Measurements from ENCODE around the gene PCNX2. TPM values are rescaled to one million over a fixed set of nuclear protein-coding genes. Genes with fewer than 3 reads are reported as not detected.
"Not testable (repeated sequence)": the region's sequence is repeated elsewhere in the genome, so short reads cannot be mapped to it uniquely, and the experiment has no call there.

Gene PCNX2
- total RNA-seq, 2 experiments from 2014 or later: 17.7 to 18.6 TPM

DNA sequence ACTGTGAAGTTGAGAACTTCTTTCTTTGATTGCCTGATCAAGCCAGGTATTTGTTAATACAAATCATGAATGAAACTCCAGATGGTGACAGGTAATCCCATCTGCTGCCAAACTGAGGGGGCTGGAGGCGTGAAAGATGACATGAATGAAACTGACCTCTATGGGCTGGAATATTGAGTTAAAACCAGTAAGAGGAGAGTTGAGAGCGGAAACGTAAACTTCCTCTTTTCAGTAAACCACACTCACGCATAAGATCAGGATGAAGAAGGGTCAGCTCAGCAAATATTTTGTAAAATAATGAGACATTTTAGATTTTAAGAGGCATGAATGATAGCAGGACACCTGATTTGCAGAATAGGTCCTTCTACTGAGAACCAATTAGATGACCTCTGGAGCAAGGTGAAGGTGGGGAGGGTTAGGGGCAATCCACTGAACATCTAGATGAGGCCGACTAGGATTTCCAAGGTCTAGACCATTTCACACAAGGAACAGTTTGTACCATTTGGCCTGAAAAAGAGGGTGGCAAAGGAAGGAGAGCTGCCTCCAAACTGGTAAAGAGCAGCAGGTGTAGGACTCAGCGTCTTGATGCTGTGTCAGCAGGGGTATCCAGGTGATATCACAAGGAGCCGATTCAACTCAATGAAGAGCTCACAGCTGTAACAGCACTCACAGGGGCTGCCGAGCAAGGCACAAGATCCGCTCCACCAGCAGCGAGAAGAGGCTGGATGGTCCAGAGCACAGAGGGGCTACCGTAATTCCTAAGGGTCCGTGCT lies 212.6 kb downstream of the PCNX2 start:
- ATAC-seq (no peak), DNase-seq (no peak)
- H3K27ac Mint-ChIP-seq: no peak overlapping the region
- H3K9me3 Mint-ChIP-seq (ENCODE audit: insufficient read depth): no peaks in the 10 kb centered on the region
- H3K27me3 Mint-ChIP-seq (ENCODE audit: low read depth): no peaks in the 10 kb centered on the region
- peaks cover 11% of the 10 kb centered on the region for H3K36me3 Mint-ChIP-seq (ENCODE audit: low read depth)
- POLR2A ChIA-PET: no interaction called here
- CTCF ChIA-PET: no interaction called here
- H3K4me3 Mint-ChIP-seq: no peak overlapping the region
- no peaks in the 10 kb centered on the region for H3K4me1 Mint-ChIP-seq (ENCODE audit: low read depth)

DNA sequence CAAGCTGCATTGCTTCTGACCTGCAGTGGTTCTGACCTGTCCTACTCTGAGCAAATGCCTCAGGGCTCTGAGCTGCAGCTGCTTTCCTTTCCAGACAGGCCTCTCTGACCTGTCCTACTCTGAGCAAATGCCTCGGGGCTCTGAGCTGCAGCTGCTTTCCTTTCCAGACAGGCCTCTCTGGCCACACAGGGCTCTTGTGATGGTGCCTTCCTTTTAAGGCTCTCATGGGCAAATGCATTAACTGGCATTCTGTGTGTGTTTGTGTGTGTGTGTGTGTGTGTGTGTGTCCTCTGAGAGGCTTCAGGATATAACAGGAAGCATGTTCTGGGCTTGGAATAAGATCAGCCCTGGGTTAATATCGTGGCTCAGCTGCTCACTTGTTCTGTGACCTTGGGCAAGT lies 213.8 kb downstream of the PCNX2 start:
- ATAC-seq: no peak
- no peak for DNase-seq
- ChIA-PET CTCF (no interaction called here), POLR2A (no interaction called here)
- Mint-ChIP-seq H3K27me3 (ENCODE audit: low read depth) (no peaks in the 10 kb centered on the region), H3K27ac (no peak overlapping the region), H3K9me3 (ENCODE audit: insufficient read depth) (no peaks in the 10 kb centered on the region), H3K4me1 (ENCODE audit: low read depth) (no peaks in the 10 kb centered on the region), H3K36me3 (ENCODE audit: low read depth) (peaks cover 10% of the 10 kb centered on the region), H3K4me3 (no peak overlapping the region)

- H3K36me3 Mint-ChIP-seq (ENCODE audit: low read depth); H3K4me1 Mint-ChIP-seq (ENCODE audit: low read depth); H3K4me3 Mint-ChIP-seq; H3K27ac Mint-ChIP-seq; H3K9me3 Mint-ChIP-seq (ENCODE audit: insufficient read depth); H3K27me3 Mint-ChIP-seq (ENCODE audit: low read depth); DNase-seq; POLR2A ChIA-PET; ATAC-seq; CTCF ChIA-PET: not testable (repeated sequence)
Observed at GRCh38 chr1:233080827-233081226, 214.7 kb downstream of the PCNX2 start.

GRCh38 chr1:233080286-233080685 lies 215.2 kb downstream of the PCNX2 start:
- Mint-ChIP-seq H3K4me3 (no peak overlapping the region), H3K4me1 (ENCODE audit: low read depth) (no peaks in the 10 kb centered on the region), H3K27ac (no peak overlapping the region), H3K9me3 (ENCODE audit: insufficient read depth) (no peaks in the 10 kb centered on the region), H3K36me3 (ENCODE audit: low read depth) (no peaks in the 10 kb centered on the region), H3K27me3 (ENCODE audit: low read depth) (no peaks in the 10 kb centered on the region)
- DNase-seq (no peak), ATAC-seq (no peak)
- ChIA-PET CTCF (no interaction called here), POLR2A (no interaction called here)

- CTCF ChIA-PET: no interaction called here
Observed at GRCh38 chr1:233079574-233079973, 216.0 kb downstream of the PCNX2 start.

DNA sequence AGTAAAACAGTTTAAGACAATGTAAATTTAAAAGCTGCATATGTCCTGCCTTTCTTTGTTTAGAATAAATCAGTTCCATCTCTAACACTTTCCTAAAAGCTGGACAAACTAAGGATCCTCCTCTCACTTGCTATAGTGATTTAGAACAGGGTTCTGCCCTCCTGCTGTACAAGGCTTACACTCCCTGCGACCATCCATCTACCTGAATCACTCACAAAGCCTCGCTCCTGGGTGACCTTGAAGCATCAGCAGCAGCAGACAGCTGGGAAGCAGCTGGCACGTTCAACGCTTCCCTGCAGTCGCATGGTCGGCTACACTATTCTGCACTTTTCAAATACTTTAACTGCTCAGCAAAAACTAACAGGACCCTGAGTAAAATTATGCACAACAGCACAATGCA lies 217.1 kb downstream of the PCNX2 start:
- no peaks in the 10 kb centered on the region for H3K36me3 Mint-ChIP-seq (ENCODE audit: low read depth)
- ChIA-PET POLR2A (no interaction called here), CTCF (no interaction called here)
- H3K27ac Mint-ChIP-seq: no peak overlapping the region
- peaks cover 3% of the 10 kb centered on the region for H3K9me3 Mint-ChIP-seq (ENCODE audit: insufficient read depth)
- no peaks in the 10 kb centered on the region for H3K27me3 Mint-ChIP-seq (ENCODE audit: low read depth)
- no peak for ATAC-seq
- no peak overlapping the region for H3K4me3 Mint-ChIP-seq
- no peak for DNase-seq
- H3K4me1 Mint-ChIP-seq (ENCODE audit: low read depth): no peaks in the 10 kb centered on the region

More at GRCh38 chr1:233079574-233079973, 216.0 kb downstream of the PCNX2 start:
- Mint-ChIP-seq H3K36me3 (ENCODE audit: low read depth) (no peaks in the 10 kb centered on the region), H3K9me3 (ENCODE audit: insufficient read depth) (no peaks in the 10 kb centered on the region), H3K27ac (no peak overlapping the region), H3K4me3 (no peak overlapping the region), H3K27me3 (ENCODE audit: low read depth) (no peaks in the 10 kb centered on the region), H3K4me1 (ENCODE audit: low read depth) (no peaks in the 10 kb centered on the region)
- ATAC-seq (no peak), DNase-seq (no peak)
- POLR2A ChIA-PET: no interaction called here

DNA sequence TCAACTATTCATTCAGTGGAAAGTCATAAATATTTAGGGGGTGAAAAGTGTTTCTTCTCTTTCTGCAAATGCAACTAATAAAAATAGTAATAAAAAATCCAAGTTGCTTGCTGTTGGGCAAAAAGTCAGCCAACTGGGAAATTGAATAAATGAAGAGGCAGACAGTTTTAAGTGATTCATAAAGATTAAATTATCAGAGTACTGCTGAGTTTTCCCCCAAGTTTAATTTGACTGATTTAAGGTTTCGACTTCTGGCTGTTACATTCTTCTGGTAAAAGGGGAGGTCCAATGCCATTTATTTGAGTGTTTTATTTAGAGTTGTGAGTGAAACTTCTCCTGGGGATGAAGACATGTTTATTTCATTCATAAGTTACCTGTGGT lies 219.6 kb downstream of the PCNX2 start:
- POLR2A ChIA-PET: no interaction called here
- Mint-ChIP-seq H3K4me1 (ENCODE audit: low read depth) (no peaks in the 10 kb centered on the region), H3K36me3 (ENCODE audit: low read depth) (no peaks in the 10 kb centered on the region), H3K27me3 (ENCODE audit: low read depth) (no peaks in the 10 kb centered on the region), H3K9me3 (ENCODE audit: insufficient read depth) (peaks cover 3% of the 10 kb centered on the region), H3K27ac (no peak overlapping the region), H3K4me3 (no peak overlapping the region)
- no peak for ATAC-seq
- no peak for DNase-seq
- CTCF ChIA-PET: no interaction called here

- Mint-ChIP-seq H3K9me3 (ENCODE audit: insufficient read depth) (no peaks in the 10 kb centered on the region), H3K27me3 (ENCODE audit: low read depth) (no peaks in the 10 kb centered on the region), H3K27ac (no peak overlapping the region), H3K4me3 (no peak overlapping the region), H3K36me3 (ENCODE audit: low read depth) (peaks cover 11% of the 10 kb centered on the region), H3K4me1 (ENCODE audit: low read depth) (no peaks in the 10 kb centered on the region)
- no peak for DNase-seq
- CTCF ChIA-PET: interaction anchor here (0.6 kb wide), 1 partner anchor 308 kb away, joined by 3 read pairs; no protein-coding TSS in a partner anchor
- POLR2A ChIA-PET: no interaction called here
- no peak for ATAC-seq
Observed at GRCh38 chr1:233066087-233066486, 229.4 kb downstream of the PCNX2 start.

GRCh38 chr1:233065685-233066084 lies 229.8 kb downstream of the PCNX2 start:
- Mint-ChIP-seq H3K27me3 (ENCODE audit: low read depth) (no peaks in the 10 kb centered on the region), H3K4me3 (no peak overlapping the region), H3K36me3 (ENCODE audit: low read depth) (peaks cover 11% of the 10 kb centered on the region), H3K9me3 (ENCODE audit: insufficient read depth) (no peaks in the 10 kb centered on the region), H3K27ac (no peak overlapping the region), H3K4me1 (ENCODE audit: low read depth) (no peaks in the 10 kb centered on the region)
- POLR2A ChIA-PET: no interaction called here
- DNase-seq (no peak), ATAC-seq (no peak)
- CTCF ChIA-PET: interaction anchor here (0.6 kb wide), 1 partner anchor 308 kb away, joined by 3 read pairs; no protein-coding TSS in a partner anchor

DNA sequence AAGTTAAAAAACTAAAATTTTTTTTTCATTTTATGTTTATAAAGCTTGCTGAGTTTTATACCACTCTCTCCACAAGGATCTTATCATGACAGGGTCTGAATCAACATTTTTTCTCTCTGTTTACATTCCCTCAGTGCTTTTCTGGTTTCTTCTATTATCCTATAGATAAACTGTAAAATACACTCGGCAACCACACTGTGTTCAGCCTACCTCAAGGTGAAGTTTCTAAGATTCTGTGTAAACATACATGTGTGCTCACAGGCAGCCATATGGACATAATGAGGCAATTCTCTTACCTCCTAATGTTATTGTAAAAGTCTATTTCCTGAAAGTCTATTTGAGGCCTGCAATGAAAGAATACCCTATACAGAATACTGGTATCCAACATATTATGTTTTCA lies 230.5 kb downstream of the PCNX2 start:
- no peaks in the 10 kb centered on the region for H3K9me3 Mint-ChIP-seq (ENCODE audit: insufficient read depth)
- ChIA-PET CTCF (no interaction called here), POLR2A (no interaction called here)
- ATAC-seq: no peak
- DNase-seq: no peak
- no peak overlapping the region for H3K4me3 Mint-ChIP-seq
- H3K27me3 Mint-ChIP-seq (ENCODE audit: low read depth): no peaks in the 10 kb centered on the region
- H3K4me1 Mint-ChIP-seq (ENCODE audit: low read depth): no peaks in the 10 kb centered on the region
- no peak overlapping the region for H3K27ac Mint-ChIP-seq
- peaks cover 11% of the 10 kb centered on the region for H3K36me3 Mint-ChIP-seq (ENCODE audit: low read depth)

DNA sequence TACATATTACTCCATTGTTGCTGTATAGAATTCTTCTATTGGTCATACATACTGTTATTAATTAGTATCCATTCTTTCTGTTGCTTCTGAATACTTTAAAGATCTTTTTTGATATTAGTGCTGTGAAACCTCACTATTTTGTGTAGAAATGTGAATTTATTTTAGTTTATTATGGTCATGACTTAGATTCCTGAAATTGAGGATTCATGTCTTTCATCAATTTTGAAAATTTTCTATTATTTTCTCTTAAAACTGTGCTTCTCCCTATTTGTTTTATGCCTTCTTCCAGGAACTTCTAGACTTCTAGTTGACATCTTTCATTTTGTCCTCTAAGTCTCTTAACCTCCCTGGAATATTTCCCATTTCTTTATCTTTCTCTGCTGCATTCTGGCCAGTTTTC lies 232.1 kb downstream of the PCNX2 start:
- H3K4me1 Mint-ChIP-seq (ENCODE audit: low read depth): no peaks in the 10 kb centered on the region
- H3K4me3 Mint-ChIP-seq: no peak overlapping the region
- H3K9me3 Mint-ChIP-seq (ENCODE audit: insufficient read depth): no peaks in the 10 kb centered on the region
- ATAC-seq (no peak), DNase-seq (no peak)
- CTCF ChIA-PET: no interaction called here
- POLR2A ChIA-PET: no interaction called here
- H3K27me3 Mint-ChIP-seq (ENCODE audit: low read depth): no peaks in the 10 kb centered on the region
- H3K36me3 Mint-ChIP-seq (ENCODE audit: low read depth): peaks cover 11% of the 10 kb centered on the region
- H3K27ac Mint-ChIP-seq: no peak overlapping the region

DNA sequence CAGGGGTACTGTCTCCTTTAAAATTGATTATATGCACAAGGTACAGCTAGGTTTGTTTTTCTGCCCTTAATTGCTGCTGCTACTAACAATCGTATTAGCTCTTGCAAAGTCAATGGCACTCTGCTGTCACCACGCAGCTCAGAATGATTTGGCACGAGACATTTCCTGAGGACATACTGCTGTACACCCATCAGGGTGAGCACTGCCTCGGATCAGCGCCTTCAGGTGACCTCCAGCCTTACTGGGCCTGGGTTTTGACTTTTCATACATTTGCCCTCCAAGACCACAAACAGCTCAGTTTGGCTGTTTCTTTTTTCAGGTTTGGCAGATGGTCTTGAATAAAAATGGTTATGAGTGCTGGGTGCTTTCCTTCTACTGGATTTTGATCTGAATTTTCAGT lies 234.3 kb downstream of the PCNX2 start:
- no peaks in the 10 kb centered on the region for H3K9me3 Mint-ChIP-seq (ENCODE audit: insufficient read depth)
- no peak overlapping the region for H3K4me3 Mint-ChIP-seq
- ChIA-PET POLR2A (no interaction called here), CTCF (no interaction called here)
- H3K36me3 Mint-ChIP-seq (ENCODE audit: low read depth): peaks cover 11% of the 10 kb centered on the region
- no peak overlapping the region for H3K27ac Mint-ChIP-seq
- H3K4me1 Mint-ChIP-seq (ENCODE audit: low read depth): no peaks in the 10 kb centered on the region
- ATAC-seq (no peak), DNase-seq (no peak)
- no peaks in the 10 kb centered on the region for H3K27me3 Mint-ChIP-seq (ENCODE audit: low read depth)

GRCh38 chr1:233060461-233060994 lies 235.0 kb downstream of the PCNX2 start:
- H3K4me1 Mint-ChIP-seq (ENCODE audit: low read depth): no peaks in the 10 kb centered on the region
- no peak for DNase-seq

More at GRCh38 chr1:233060461-233060994, 235.0 kb downstream of the PCNX2 start:
- H3K27me3 Mint-ChIP-seq (ENCODE audit: low read depth): no peaks in the 10 kb centered on the region
- ChIA-PET CTCF (no interaction called here), POLR2A (no interaction called here)
- no peaks in the 10 kb centered on the region for H3K9me3 Mint-ChIP-seq (ENCODE audit: insufficient read depth)
- no peak overlapping the region for H3K27ac Mint-ChIP-seq
- H3K4me3 Mint-ChIP-seq: no peak overlapping the region
- peaks cover 6% of the 10 kb centered on the region for H3K36me3 Mint-ChIP-seq (ENCODE audit: low read depth)
- ATAC-seq: no peak

Measured in activated CD8-positive, alpha-beta T cell treated with anti-CD3 and anti-CD28 coated beads, Interleukin-2, amount 10 ng/mL, durations not matched to agents 7 days and 5 days (primary cell).